CD14-positive monocyte (primary cell): ENCODE measurements around the gene LRRC10. TPM values are rescaled to one million over a fixed set of nuclear protein-coding genes. Genes with fewer than 3 reads are reported as not detected.

Source experiments
- DNase-seq, 3 donors: peaks; one replicate each; pipeline ENCODE4 v3.0.0-alpha.2; 2011 to 2022
- H2AFZ ChIP-seq: 2 replicates; pipeline ENCODE4 v1.6.0; 2012; ENCODE audit warnings: mild to moderate bottlenecking, low read depth, low read length, inconsistent platforms; ENCODE audit not compliant: insufficient read depth, poor library complexity, severe bottlenecking
- H3K27ac ChIP-seq, 2 donors: 1 replicate in 1 of 2; 2 replicates in 1 of 2; pipeline ENCODE4 v1.5.1; 2012 to 2013; ENCODE audit warnings: low read length in 2 of 2, control low read depth in 1 of 2, inconsistent platforms in 1 of 2, low read depth in 1 of 2, mild to moderate bottlenecking in 1 of 2
- H3K27me3 ChIP-seq, 2 donors: one replicate each; pipeline versions ENCODE4 v1.6.0 to v1.6.1; 2011 to 2013; ENCODE audit warnings: low read length in 2 of 2; ENCODE audit not compliant: control insufficient read depth in 2 of 2, insufficient read depth in 2 of 2
- H3K36me3 ChIP-seq, 2 donors: replicated peaks in 1 of 2; 1 replicate in 1 of 2; 2 replicates in 1 of 2; pipeline versions ENCODE4 v1.5.1 to v1.6.1; 2012 to 2013; ENCODE audit warnings: low read length in 2 of 2, control low read depth in 1 of 2, inconsistent platforms in 1 of 2, mild to moderate bottlenecking in 1 of 2; ENCODE audit not compliant: insufficient read depth in 2 of 2, control insufficient read depth in 1 of 2
- H3K4me1 ChIP-seq, 2 donors: 1 replicate in 1 of 2; 2 replicates in 1 of 2; pipeline versions ENCODE4 v1.5.1 to v1.6.1; 2012 to 2013; ENCODE audit warnings: low read length in 2 of 2, control low read depth in 1 of 2, inconsistent platforms in 1 of 2, mild to moderate bottlenecking in 1 of 2, moderate library complexity in 1 of 2; ENCODE audit not compliant: insufficient read depth in 2 of 2, control insufficient read depth in 1 of 2
- H3K4me2 ChIP-seq: replicated peaks from 2 replicates; pipeline ENCODE3; 2012; ENCODE audit warnings: low read length, moderate library complexity, mild to moderate bottlenecking; ENCODE audit not compliant: poor library complexity, severe bottlenecking; ENCODE audit errors: extremely low read depth
- H3K4me3 ChIP-seq, 3 experiments: fragments of 200-600 bp in 1 of 3; sonication (generic) in 1 of 3; replicated peaks in 1 of 3; 1 replicate in 2 of 3; 2 replicates in 1 of 3; pipeline ENCODE4 v1.5.1; 2011 to 2013; ENCODE audit warnings: low read length in 3 of 3, mild to moderate bottlenecking in 3 of 3, control low read depth in 2 of 3, low read depth in 2 of 3, inconsistent platforms in 1 of 3, moderate library complexity in 1 of 3
- H3K79me2 ChIP-seq: 2 replicates; pipeline ENCODE4 v1.6.0; 2012; ENCODE audit warnings: mild to moderate bottlenecking, control low read depth, inconsistent platforms, low read length, moderate library complexity; ENCODE audit not compliant: insufficient read depth
- H3K9ac ChIP-seq: 2 replicates; pipeline ENCODE4 v1.6.0; 2017; ENCODE audit warnings: low read length, mild to moderate bottlenecking; ENCODE audit not compliant: insufficient read depth, poor library complexity, severe bottlenecking
- H3K9me3 ChIP-seq, 2 donors: replicated peaks in 1 of 2; 1 replicate in 1 of 2; 2 replicates in 1 of 2; pipeline versions ENCODE4 v1.5.1 to v1.6.1; 2012 to 2013; ENCODE audit warnings: low read length in 2 of 2, control low read depth in 1 of 2; ENCODE audit not compliant: control insufficient read depth in 1 of 2, insufficient read depth in 1 of 2
- H4K20me1 ChIP-seq: 2 replicates; pipeline ENCODE4 v1.6.0; 2012; ENCODE audit warnings: mild to moderate bottlenecking, low read length, control low read depth, moderate library complexity; ENCODE audit not compliant: insufficient read depth
- H3K27ac Mint-ChIP-seq, 7 donors: one replicate each; pipeline ENCODE4 v1.8.0; 2020; ENCODE audit warnings: mild to moderate bottlenecking in 7 of 7, mixed read lengths in 7 of 7, moderate library complexity in 6 of 7, inconsistent platforms in 2 of 7
- H3K27me3 Mint-ChIP-seq, 3 donors: one replicate each; pipeline ENCODE4 v1.8.0; 2021 to 2022; ENCODE audit warnings: low read depth in 3 of 3, mild to moderate bottlenecking in 3 of 3, mixed read lengths in 3 of 3, moderate library complexity in 3 of 3, inconsistent platforms in 1 of 3
- H3K36me3 Mint-ChIP-seq, 2 donors: one replicate each; pipeline ENCODE4 v1.8.0; 2020; ENCODE audit warnings: mixed read lengths in 2 of 2, inconsistent platforms in 1 of 2, mild to moderate bottlenecking in 1 of 2
- H3K4me1 Mint-ChIP-seq: one replicate; pipeline ENCODE4 v1.8.0; 2020; ENCODE audit warnings: mild to moderate bottlenecking, mixed read lengths
- H3K4me3 Mint-ChIP-seq, 2 donors: one replicate each; pipeline ENCODE4 v1.8.0; 2020; ENCODE audit warnings: mild to moderate bottlenecking in 2 of 2, mixed read lengths in 2 of 2, moderate library complexity in 1 of 2
- H3K9me3 Mint-ChIP-seq, 7 donors: one replicate each; pipeline ENCODE4 v1.8.0; 2020 to 2022; ENCODE audit warnings: mixed read lengths in 7 of 7, mild to moderate bottlenecking in 6 of 7, moderate library complexity in 6 of 7, inconsistent platforms in 2 of 7
- WGBS: methylation state at CpG from one replicate; pipeline ENCODE4 v1.1.5; 2013; ENCODE audit warnings: missing lambda C conversion rate; ENCODE audit not compliant: insufficient coverage; 5-methylcytosine and 5-hydroxymethylcytosine counted together
- intact Hi-C, 2 donors: fragments of 100-400 bp; cut with micrococcal nuclease; formaldehyde crosslinking; loops; one replicate each; pipeline versions ENCODE4 v1.15.0 to v1.15.1; 2023
- polyA plus RNA-seq, 3 donors: library from polyadenylated mRNA; depleted of rRNA in 1 of 3; unstranded in 2 of 3; stranded (reverse) in 1 of 3; fragments of 300-500 nt in 2 of 3; fragments of >200 nt in 1 of 3; fragmentation: Illumina TruSeq in 2 of 3; gene quantifications; 1 replicate in 2 of 3; 2 replicates in 1 of 3; pipeline ENCODE4 v1.2.3, GENCODE V29; 2012 to 2021
- TF ChIP-seq, protein P1 (sequence below): fragments of 200-600 bp; IDR thresholded peaks from one replicate; pipeline ENCODE4 v1.8.0; 2022; ENCODE audit warnings: antibody characterized with exemption, mild to moderate bottlenecking

Gene LRRC10
- polyA plus RNA-seq, 3 donors, result not detected

DNA sequence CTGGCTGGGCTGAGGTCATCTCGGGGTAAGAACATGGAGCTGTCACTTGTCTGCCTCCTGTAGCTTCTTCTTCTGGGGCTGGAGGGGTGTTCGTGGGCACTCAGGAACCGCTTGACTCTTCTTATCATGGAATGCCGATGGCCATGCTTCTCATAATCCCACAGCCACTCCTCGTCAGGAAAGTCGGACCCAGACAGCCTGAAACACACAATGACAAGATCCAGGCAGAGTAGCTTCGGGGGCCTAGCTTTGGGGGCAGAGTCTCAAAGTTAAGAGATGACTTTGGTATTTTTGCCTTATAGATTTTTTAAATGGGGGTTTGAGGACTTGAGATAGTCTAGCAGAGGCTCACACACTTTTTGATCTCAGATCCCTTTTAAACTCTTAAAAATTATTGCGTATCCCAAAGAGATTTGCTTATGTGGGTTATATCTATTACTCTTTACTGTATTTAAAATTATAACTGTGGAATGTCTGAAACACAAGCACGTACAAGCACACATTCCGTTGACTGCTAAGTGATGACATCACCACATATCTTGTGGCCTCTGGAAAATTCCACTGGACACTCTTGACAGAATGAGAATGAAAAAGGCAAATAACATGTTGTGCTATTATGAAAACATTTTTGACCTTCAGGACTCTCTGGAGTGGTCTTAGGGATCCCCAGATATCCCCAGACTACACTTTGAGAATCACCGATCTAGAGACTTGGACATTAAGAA, 45.1 kb upstream of the LRRC10 start:
- DNase-seq, result no peak
- H2AFZ ChIP-seq, result no peak overlapping the region
- H3K27me3 Mint-ChIP-seq, result peaks cover 0 to 4% (median 2%) of the 10 kb centered on the region in 3 donors
- H3K36me3 ChIP-seq, result no peaks in the 10 kb centered on the region
- no peaks in the 10 kb centered on the region for H4K20me1 ChIP-seq
- 100% methylated on average over 1 of the region's 11 CpGs for WGBS
- H3K9me3 Mint-ChIP-seq, result peaks cover 0 to 3% (median 0%) of the 10 kb centered on the region in 7 donors
- H3K9me3 ChIP-seq, result no peaks in the 10 kb centered on the region
- no peak overlapping the region for H3K27ac Mint-ChIP-seq
- intact Hi-C loops, result no loop called here
- H3K27ac ChIP-seq, result no peak overlapping the region
- H3K9ac ChIP-seq, result no peak overlapping the region
- no peak overlapping the region for H3K4me2 ChIP-seq
- no peak overlapping the region for H3K4me3 Mint-ChIP-seq
- peaks cover 0 to 7% of the 10 kb centered on the region in 2 donors for H3K4me1 ChIP-seq
- no peaks in the 10 kb centered on the region for H3K4me1 Mint-ChIP-seq
- H3K79me2 ChIP-seq, result no peaks in the 10 kb centered on the region
- H3K36me3 Mint-ChIP-seq, result no peaks in the 10 kb centered on the region
- H3K4me3 ChIP-seq, result no peak overlapping the region
- H3K27me3 ChIP-seq, result peaks cover 0 to 2% of the 10 kb centered on the region in 2 donors
- TF ChIP-seq, protein P1, sequence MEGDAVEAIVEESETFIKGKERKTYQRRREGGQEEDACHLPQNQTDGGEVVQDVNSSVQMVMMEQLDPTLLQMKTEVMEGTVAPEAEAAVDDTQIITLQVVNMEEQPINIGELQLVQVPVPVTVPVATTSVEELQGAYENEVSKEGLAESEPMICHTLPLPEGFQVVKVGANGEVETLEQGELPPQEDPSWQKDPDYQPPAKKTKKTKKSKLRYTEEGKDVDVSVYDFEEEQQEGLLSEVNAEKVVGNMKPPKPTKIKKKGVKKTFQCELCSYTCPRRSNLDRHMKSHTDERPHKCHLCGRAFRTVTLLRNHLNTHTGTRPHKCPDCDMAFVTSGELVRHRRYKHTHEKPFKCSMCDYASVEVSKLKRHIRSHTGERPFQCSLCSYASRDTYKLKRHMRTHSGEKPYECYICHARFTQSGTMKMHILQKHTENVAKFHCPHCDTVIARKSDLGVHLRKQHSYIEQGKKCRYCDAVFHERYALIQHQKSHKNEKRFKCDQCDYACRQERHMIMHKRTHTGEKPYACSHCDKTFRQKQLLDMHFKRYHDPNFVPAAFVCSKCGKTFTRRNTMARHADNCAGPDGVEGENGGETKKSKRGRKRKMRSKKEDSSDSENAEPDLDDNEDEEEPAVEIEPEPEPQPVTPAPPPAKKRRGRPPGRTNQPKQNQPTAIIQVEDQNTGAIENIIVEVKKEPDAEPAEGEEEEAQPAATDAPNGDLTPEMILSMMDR, result no peak

DNA sequence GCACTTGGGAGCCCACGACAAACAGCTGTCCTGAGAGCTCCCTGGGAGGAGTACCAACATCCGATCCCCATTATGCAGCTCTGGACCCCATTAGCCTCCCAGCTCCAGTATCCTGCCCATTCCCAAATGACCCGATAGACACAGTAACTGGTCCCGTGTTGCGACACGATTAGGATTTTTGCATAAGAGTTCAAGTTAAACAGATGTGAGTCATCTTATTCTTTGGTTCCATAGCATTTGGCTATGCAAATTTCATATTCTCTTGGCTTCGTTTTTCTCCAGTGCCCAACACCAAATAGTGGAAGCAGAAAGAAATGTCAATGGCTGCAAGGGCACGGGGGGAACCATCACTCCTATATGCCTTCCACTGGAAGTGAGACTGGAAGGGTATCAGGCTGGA, 43.0 kb upstream of the LRRC10 start:
- no peaks in the 10 kb centered on the region for H3K79me2 ChIP-seq
- Mint-ChIP-seq H3K27me3 (peaks cover 0 to 2% (median 2%) of the 10 kb centered on the region in 3 donors), H3K4me3 (no peak overlapping the region), H3K9me3 (peaks cover 0 to 3% (median 0%) of the 10 kb centered on the region in 7 donors), H3K4me1 (no peaks in the 10 kb centered on the region), H3K27ac (no peak overlapping the region), H3K36me3 (no peaks in the 10 kb centered on the region)
- peak in 2 of 3 donors; percentile 12 to 29 for DNase-seq
- no peak overlapping the region for H3K27ac ChIP-seq
- H3K4me3 ChIP-seq, result no peak overlapping the region
- no peak overlapping the region for H3K4me2 ChIP-seq
- H3K4me1 ChIP-seq, result peaks cover 0 to 7% of the 10 kb centered on the region in 2 donors
- WGBS, result 80% methylated on average over 1 of the region's 8 CpGs
- no peak overlapping the region for H2AFZ ChIP-seq
- H3K27me3 ChIP-seq, result no peaks in the 10 kb centered on the region
- H3K9me3 ChIP-seq, result no peaks in the 10 kb centered on the region
- H4K20me1 ChIP-seq, result no peaks in the 10 kb centered on the region
- TF ChIP-seq, protein P1, result no peak
- intact Hi-C loops, result no loop called here
- H3K36me3 ChIP-seq, result no peaks in the 10 kb centered on the region
- no peak overlapping the region for H3K9ac ChIP-seq
